Limb (tissue), 2 donors: ENCODE measurements around the gene RESP18.

Experiments used
- DNase-seq, 2 donors: peaks; one replicate each; pipeline ENCODE4 v3.0.0-alpha.2; 2016; ENCODE audit errors: extremely low spot score in 2 of 2

Gene RESP18

GRCh38 chr2:219332542-219332941 is at the start of gene RESP18:
RESP18 (minus strand) TSS chr2:219332744.
- DNase-seq = no peak

- DNase-seq = no peak
These were observed 48.9 kb upstream of the RESP18 start for GRCh38 chr2:219381448-219381847.

- no peak for DNase-seq
These were observed 48.4 kb upstream of the RESP18 start for GRCh38 chr2:219380926-219381325.

GRCh38 chr2:219378163-219378851 is 45.8 kb upstream of the RESP18 start:
- no peak for DNase-seq

GRCh38 chr2:219369447-219369861 is 36.9 kb upstream of the RESP18 start:
- DNase-seq = no peak

GRCh38 chr2:219368690-219369191 is 36.2 kb upstream of the RESP18 start:
- no peak for DNase-seq

GRCh38 chr2:219362524-219363164 is 30.1 kb upstream of the RESP18 start:
- peak in 1 of 2 donors; percentile 47 for DNase-seq

- DNase-seq = no peak
These were observed 29.5 kb upstream of the RESP18 start for GRCh38 chr2:219362072-219362471.

GRCh38 chr2:219358170-219359075 is 25.9 kb upstream of the RESP18 start:
- no peak for DNase-seq

- DNase-seq = no peak
These were observed 24.3 kb upstream of the RESP18 start for GRCh38 chr2:219356834-219357233.

- DNase-seq = no peak
These were observed 22.0 kb upstream of the RESP18 start for GRCh38 chr2:219354582-219354981.

- DNase-seq = no peak
These were observed 20.6 kb upstream of the RESP18 start for GRCh38 chr2:219353129-219353528.

GRCh38 chr2:219352448-219353023 is 20.0 kb upstream of the RESP18 start:
- peak in 1 of 2 donors; percentile 57 for DNase-seq

- no peak for DNase-seq
These were observed 18.2 kb upstream of the RESP18 start for GRCh38 chr2:219350710-219351221.

GRCh38 chr2:219350215-219350614 is 17.7 kb upstream of the RESP18 start:
- DNase-seq = no peak

- DNase-seq = peak; percentile 27 to 54
These were observed 12.3 kb upstream of the RESP18 start for GRCh38 chr2:219344751-219345430.

- DNase-seq = no peak
These were observed 2.8 kb upstream of the RESP18 start for GRCh38 chr2:219335373-219335786.

GRCh38 chr2:219334076-219334475 is 1.5 kb upstream of the RESP18 start:
- DNase-seq = no peak

GRCh38 chr2:219331560-219332213 is 857 bp downstream of the RESP18 start:
- peak; percentile 32 to 77 for DNase-seq

GRCh38 chr2:219327719-219328118 is 4.8 kb downstream of the RESP18 start:
- DNase-seq = no peak
